OCI-LY7 (cell line): ENCODE data around the gene SPINDOC.

Experiments
- CTCF ChIP-seq: fragments of 200-600 bp; sonication (generic); conservative IDR thresholded peaks from 2 replicates; pipeline ENCODE4 v1.5.1; 2014; ENCODE audit warnings: mild to moderate bottlenecking, antibody characterized with exemption, low read length, moderate library complexity, mixed read lengths
- EZH2phosphoT487 ChIP-seq: fragments of 200-600 bp; sonication (generic); IDR thresholded peaks from 2 replicates; pipeline ENCODE4 v1.6.1; 2018; ENCODE audit warnings: low read depth, borderline replicate concordance, mild to moderate bottlenecking, mixed run types, antibody characterized with exemption, low read length, moderate library complexity, mixed read lengths

GRCh38 chr11:63795066-63795465, 18.2 kb upstream of the SPINDOC start:
- no peak for TF ChIP-seq CTCF
- no peak for TF ChIP-seq EZH2phosphoT487
